Gastroesophageal sphincter (tissue), 3 donors: ENCODE data around the gene GRIP1.

Source experiments
- EP300 ChIP-seq: sonication (generic); formaldehyde crosslinking; IDR thresholded peaks from one replicate; pipeline ENCODE4 v1.6.1; 2017; ENCODE audit warnings: antibody characterized with exemption, mild to moderate bottlenecking
- POLR2A ChIP-seq, 2 donors: fragments of 450-650 bp; IDR thresholded peaks; one replicate each; pipeline ENCODE4 v1.6.1; 2017; ENCODE audit warnings: antibody characterized with exemption in 2 of 2, mild to moderate bottlenecking in 2 of 2, moderate library complexity in 1 of 2
- POLR2AphosphoS5 ChIP-seq: sonication (generic); formaldehyde crosslinking; IDR thresholded peaks from one replicate; pipeline ENCODE4 v1.6.1; 2017; ENCODE audit warnings: antibody characterized with exemption
- TF ChIP-seq, protein P1 (sequence below), 4 experiments: fragments of 200-600 bp in 2 of 4; fragments of 450-650 bp in 2 of 4; sonication (generic) in 1 of 4; IDR thresholded peaks; one replicate each; pipeline ENCODE4 v1.5.1; 2017 to 2019; ENCODE audit warnings: antibody characterized with exemption in 4 of 4, mild to moderate bottlenecking in 2 of 4, moderate library complexity in 2 of 4

DNA sequence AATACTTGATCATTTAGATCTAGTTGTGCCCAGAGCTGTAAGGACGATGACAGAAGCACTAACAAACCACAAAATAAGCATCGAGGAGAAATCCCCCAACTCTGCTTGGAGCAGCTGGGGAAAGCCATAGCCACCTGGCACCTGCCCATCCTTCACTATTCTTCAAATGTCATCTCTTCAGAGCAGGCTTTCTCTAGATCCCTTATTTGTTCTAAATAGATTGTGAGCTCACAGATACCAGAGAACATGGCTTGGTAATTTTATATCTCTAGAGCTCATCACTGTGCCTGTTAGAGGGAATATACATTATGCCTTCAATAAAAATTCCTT is 50.9 kb downstream of the GRIP1 start:
- no peak for TF ChIP-seq POLR2AphosphoS5
- TF ChIP-seq, protein P1, sequence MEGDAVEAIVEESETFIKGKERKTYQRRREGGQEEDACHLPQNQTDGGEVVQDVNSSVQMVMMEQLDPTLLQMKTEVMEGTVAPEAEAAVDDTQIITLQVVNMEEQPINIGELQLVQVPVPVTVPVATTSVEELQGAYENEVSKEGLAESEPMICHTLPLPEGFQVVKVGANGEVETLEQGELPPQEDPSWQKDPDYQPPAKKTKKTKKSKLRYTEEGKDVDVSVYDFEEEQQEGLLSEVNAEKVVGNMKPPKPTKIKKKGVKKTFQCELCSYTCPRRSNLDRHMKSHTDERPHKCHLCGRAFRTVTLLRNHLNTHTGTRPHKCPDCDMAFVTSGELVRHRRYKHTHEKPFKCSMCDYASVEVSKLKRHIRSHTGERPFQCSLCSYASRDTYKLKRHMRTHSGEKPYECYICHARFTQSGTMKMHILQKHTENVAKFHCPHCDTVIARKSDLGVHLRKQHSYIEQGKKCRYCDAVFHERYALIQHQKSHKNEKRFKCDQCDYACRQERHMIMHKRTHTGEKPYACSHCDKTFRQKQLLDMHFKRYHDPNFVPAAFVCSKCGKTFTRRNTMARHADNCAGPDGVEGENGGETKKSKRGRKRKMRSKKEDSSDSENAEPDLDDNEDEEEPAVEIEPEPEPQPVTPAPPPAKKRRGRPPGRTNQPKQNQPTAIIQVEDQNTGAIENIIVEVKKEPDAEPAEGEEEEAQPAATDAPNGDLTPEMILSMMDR (IDR thresholded peaks at IDR 0.05): no peak
- TF ChIP-seq POLR2A (IDR thresholded peaks at IDR 0.05): no peak
- no peak for TF ChIP-seq EP300
